Esophagus muscularis mucosa (tissue), 4 donors: ENCODE data around the gene PRR5. TPM values are rescaled to one million over a fixed set of nuclear protein-coding genes. Genes with fewer than 3 reads are reported as not detected.
A peak's percentile ranks its signal among the peaks of the same experiment; 100 is the strongest.

Source experiments
- DNase-seq: peaks from one replicate; pipeline ENCODE4 v3.0.0-alpha.2; 2017; ENCODE audit errors: extremely low spot score
- H3K27ac ChIP-seq, 4 donors: fragments of 200-600 bp; sonication (generic); replicated peaks in 1 of 4; 1 replicate in 3 of 4; 2 replicates in 1 of 4; pipeline ENCODE4 v1.5.1; 2016 to 2019; ENCODE audit warnings: mild to moderate bottlenecking in 1 of 4
- H3K27me3 ChIP-seq, 4 donors: fragments of 200-600 bp; sonication (generic); one replicate each; pipeline versions ENCODE4 v1.5.1 to v1.6.0; 2016 to 2019
- H3K36me3 ChIP-seq, 4 donors: fragments of 200-600 bp; sonication (generic); one replicate each; pipeline ENCODE4 v1.5.1; 2016 to 2019
- H3K4me1 ChIP-seq, 4 donors: fragments of 200-600 bp; sonication (generic); one replicate each; pipeline ENCODE4 v1.5.1; 2016 to 2019
- H3K4me3 ChIP-seq, 4 donors: fragments of 200-600 bp; sonication (generic); 1 replicate in 2 of 4; 2 replicates in 2 of 4; pipeline ENCODE4 v1.5.1; 2016 to 2019; ENCODE audit warnings: mild to moderate bottlenecking in 4 of 4, moderate library complexity in 1 of 4
- H3K9me3 ChIP-seq, 4 donors: fragments of 200-600 bp; sonication (generic); 1 replicate in 3 of 4; 2 replicates in 1 of 4; pipeline ENCODE4 v1.5.1; 2016 to 2019
- EP300 ChIP-seq: sonication (generic); formaldehyde crosslinking; IDR thresholded peaks from one replicate; pipeline ENCODE4 v1.6.1; 2017; ENCODE audit warnings: antibody characterized with exemption
- POLR2A ChIP-seq: fragments of 450-650 bp; IDR thresholded peaks from one replicate; pipeline ENCODE4 v1.6.1; 2017; ENCODE audit warnings: antibody characterized with exemption, moderate library complexity, mild to moderate bottlenecking, low read depth
- POLR2AphosphoS5 ChIP-seq, 2 donors: sonication (generic); formaldehyde crosslinking; IDR thresholded peaks; one replicate each; pipeline ENCODE4 v1.6.1; 2017; ENCODE audit warnings: antibody characterized with exemption in 2 of 2
- WGBS: methylation state at CpG from one replicate; pipeline ENCODE4 v1.1.5; 2018; 5-methylcytosine and 5-hydroxymethylcytosine counted together
- intact Hi-C: fragments of 100-400 bp; cut with DNase I; formaldehyde crosslinking; loops from one replicate; pipeline ENCODE4 v1.15.1; 2023
- total RNA-seq, 4 donors: library from RNA; depleted of rRNA; stranded (reverse); fragments of >200 nt; gene quantifications; one replicate each; pipeline versions ENCODE4 v1.1.0 to v1.2.1, GENCODE V29; 2016
- TF ChIP-seq, protein P1 (sequence below), 3 experiments: fragments of 200-600 bp in 2 of 3; fragments of 450-650 bp in 1 of 3; sonication (generic) in 2 of 3; IDR thresholded peaks; one replicate each; pipeline ENCODE4 v1.5.1; 2017 to 2019; ENCODE audit warnings: antibody characterized with exemption in 3 of 3, mild to moderate bottlenecking in 2 of 3, moderate library complexity in 1 of 3

The PRR5 gene
- total RNA-seq, 4 donors from 2014 or later, result 5.6 to 16.6 (median 11.4) TPM

DNA sequence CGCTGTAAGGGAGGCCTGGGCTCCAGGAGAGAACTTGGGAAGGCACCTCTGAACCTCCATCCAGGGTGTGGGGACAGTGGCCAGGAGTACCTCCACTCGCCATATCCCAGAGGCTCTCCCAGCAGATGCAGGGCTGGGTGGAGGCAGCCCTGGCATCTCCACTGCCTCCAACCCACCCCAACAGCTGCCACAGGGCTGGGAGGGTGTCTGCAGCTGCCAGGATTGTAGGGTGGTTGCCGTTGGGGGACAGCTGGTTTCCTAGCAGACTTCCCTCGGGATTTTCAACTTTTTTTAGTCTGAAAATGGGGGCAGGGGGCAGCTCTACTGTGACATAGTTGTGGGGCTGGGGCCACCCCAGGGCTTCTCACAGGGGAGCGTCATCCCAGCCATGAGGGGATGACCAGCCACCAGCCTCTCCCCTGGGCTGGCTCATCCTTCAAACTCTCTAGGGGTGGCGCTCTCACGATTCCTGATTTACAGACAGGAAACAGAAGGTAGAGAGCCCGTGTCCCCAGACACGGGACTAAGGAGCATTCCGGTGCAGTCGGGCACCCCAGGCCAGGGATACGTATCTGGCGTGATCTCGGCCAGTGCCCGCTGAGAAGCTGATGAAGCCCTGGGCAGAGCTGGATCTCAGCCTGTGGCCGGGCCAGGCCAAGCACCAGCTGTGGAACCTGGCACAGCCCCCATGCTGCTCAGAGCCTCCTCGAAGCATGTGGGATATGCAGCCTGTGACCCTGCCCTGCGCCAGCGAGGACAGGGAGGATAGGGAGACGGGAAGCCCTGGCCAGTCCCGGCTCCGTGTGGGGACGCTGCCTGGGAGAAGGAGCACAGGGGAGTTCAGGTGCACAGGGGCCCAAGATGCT is 9.9 kb downstream of the PRR5 start:
- intact Hi-C loops, result no loop called here
- no peaks in the 10 kb centered on the region for H3K9me3 ChIP-seq
- peaks cover 0 to 8% (median 2%) of the 10 kb centered on the region in 4 donors for H3K4me1 ChIP-seq
- WGBS, result 77% methylated on average over 6 of the region's 23 CpGs
- TF ChIP-seq EP300, result no peak
- TF ChIP-seq, protein P1, sequence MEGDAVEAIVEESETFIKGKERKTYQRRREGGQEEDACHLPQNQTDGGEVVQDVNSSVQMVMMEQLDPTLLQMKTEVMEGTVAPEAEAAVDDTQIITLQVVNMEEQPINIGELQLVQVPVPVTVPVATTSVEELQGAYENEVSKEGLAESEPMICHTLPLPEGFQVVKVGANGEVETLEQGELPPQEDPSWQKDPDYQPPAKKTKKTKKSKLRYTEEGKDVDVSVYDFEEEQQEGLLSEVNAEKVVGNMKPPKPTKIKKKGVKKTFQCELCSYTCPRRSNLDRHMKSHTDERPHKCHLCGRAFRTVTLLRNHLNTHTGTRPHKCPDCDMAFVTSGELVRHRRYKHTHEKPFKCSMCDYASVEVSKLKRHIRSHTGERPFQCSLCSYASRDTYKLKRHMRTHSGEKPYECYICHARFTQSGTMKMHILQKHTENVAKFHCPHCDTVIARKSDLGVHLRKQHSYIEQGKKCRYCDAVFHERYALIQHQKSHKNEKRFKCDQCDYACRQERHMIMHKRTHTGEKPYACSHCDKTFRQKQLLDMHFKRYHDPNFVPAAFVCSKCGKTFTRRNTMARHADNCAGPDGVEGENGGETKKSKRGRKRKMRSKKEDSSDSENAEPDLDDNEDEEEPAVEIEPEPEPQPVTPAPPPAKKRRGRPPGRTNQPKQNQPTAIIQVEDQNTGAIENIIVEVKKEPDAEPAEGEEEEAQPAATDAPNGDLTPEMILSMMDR (IDR thresholded peaks at IDR 0.05), result no peak
- TF ChIP-seq POLR2A, result no peak
- TF ChIP-seq POLR2AphosphoS5 (IDR thresholded peaks at IDR 0.05), result no peak
- peaks cover 0 to 9% (median 0%) of the 10 kb centered on the region in 4 donors for H3K27me3 ChIP-seq
- H3K27ac ChIP-seq, result no peak overlapping the region
- H3K36me3 ChIP-seq, result no peaks in the 10 kb centered on the region
- no peak for DNase-seq
- no peak overlapping the region for H3K4me3 ChIP-seq

DNA sequence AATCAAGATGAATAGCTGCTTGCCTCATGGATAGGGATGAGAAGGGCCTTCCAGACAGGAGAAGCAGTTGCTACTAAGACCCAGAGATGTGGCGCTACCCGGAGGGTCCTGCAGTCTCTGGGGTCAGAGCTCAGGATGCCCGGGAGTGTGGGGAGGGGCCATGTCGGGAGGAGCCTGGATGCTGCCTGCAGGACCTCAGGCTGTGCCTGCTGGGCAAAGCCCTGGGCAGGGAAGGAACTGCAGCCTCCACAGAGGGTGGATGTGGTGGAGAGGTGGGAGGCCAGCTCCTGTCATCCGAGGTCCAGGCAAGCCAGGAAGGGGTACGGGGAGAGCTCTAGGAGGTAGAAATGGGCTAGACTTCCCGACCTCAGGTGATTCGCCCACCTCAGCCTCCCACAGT is 11.0 kb downstream of the PRR5 start:
- Histone ChIP-seq H3K9me3 (no peaks in the 10 kb centered on the region), H3K36me3 (no peaks in the 10 kb centered on the region), H3K4me1 (peaks cover 0 to 8% (median 2%) of the 10 kb centered on the region in 4 donors), H3K27ac (no peak overlapping the region), H3K27me3 (no peaks in the 10 kb centered on the region), H3K4me3 (no peak overlapping the region)
- TF ChIP-seq EP300 (no peak), POLR2AphosphoS5 (IDR thresholded peaks at IDR 0.05) (no peak), POLR2A (no peak)
- TF ChIP-seq, protein P1 (IDR thresholded peaks at IDR 0.05), result no peak
- intact Hi-C loops, result no loop called here
- 85% methylated on average over 6 of the region's 8 CpGs for WGBS
- DNase-seq, result no peak

DNA sequence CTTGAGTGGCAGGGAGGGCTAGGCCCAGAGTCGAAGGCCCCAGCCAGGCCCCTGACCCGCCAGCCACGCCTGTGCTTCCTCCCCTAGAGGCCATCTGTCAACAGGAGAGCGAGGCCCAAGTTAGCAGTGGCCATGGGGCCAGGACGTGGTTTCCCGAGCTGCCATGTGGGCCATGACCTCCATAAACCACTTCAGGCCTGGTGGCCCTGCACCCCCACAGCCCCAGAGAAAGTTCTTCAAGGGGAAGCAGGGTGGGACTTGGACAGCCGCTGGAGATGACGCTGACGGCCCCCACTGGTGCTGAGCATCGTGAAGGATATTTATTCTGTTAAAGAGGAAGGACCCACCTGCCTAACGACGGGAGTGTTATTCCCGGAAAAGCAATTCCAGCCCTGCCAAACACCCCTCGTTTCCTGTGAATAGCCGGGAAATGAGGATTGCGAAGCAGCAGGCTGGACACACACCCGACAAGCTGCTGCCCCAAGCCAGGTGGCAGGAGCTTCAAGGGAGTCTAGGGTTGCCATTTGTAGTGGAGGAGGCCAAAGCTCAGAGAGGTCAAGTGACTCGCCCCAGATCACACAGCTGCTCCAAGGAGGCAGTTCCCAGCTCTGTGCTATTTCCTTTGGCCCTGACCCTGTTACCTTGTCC is 12.8 kb downstream of the PRR5 start:
- peak overlapping the region in 2 of 4 donors; percentile 18 to 46 for H3K27ac ChIP-seq
- WGBS, result 67% methylated on average over 8 of the region's 18 CpGs
- peaks cover 0 to 8% (median 2%) of the 10 kb centered on the region in 4 donors for H3K4me1 ChIP-seq
- no peaks in the 10 kb centered on the region for H3K9me3 ChIP-seq
- no peak for DNase-seq
- intact Hi-C loops, result no loop called here
- no peaks in the 10 kb centered on the region for H3K36me3 ChIP-seq
- H3K4me3 ChIP-seq, result no peak overlapping the region
- TF ChIP-seq POLR2A (no peak), POLR2AphosphoS5 (IDR thresholded peaks at IDR 0.05) (peak in 1 of 2 donors; percentile 32)
- no peaks in the 10 kb centered on the region for H3K27me3 ChIP-seq

DNA sequence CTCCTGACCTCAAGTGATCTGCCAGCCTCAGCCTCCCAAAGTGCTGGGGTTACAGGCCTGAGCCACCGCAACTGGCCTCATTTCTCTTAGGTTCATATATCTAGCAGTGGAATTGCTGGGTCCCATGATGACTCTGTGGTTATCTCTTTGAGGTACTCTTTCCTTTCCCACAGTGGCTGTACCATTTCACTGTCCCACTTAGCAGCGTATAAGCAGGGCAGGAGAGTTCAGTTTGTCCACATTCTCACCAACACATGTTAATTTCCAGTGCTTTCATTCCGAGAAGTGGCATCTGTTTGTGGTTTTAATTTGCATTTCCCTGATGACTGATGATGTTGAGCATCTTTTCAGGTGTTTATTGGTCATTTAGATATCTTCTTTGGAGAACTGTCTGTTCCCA is 16.4 kb downstream of the PRR5 start:
- H3K4me3 ChIP-seq, result no peak overlapping the region
- intact Hi-C loops, result no loop called here
- WGBS, result 94% methylated on average over 3 of the region's 3 CpGs
- H3K36me3 ChIP-seq, result no peaks in the 10 kb centered on the region
- no peak overlapping the region for H3K27ac ChIP-seq
- H3K9me3 ChIP-seq, result no peaks in the 10 kb centered on the region
- TF ChIP-seq POLR2A (no peak), EP300 (no peak), POLR2AphosphoS5 (IDR thresholded peaks at IDR 0.05) (no peak)
- TF ChIP-seq, protein P1 (IDR thresholded peaks at IDR 0.05), result no peak
- no peaks in the 10 kb centered on the region for H3K27me3 ChIP-seq
- no peak for DNase-seq
- peaks cover 0 to 8% (median 2%) of the 10 kb centered on the region in 4 donors for H3K4me1 ChIP-seq
